Amniotic stem cell (primary cell): ENCODE measurements around the gene ZCCHC14.
"Not testable (repeated sequence)": the region's sequence is repeated elsewhere in the genome, so short reads cannot be mapped to it uniquely, and the experiment has no call there.

Experiments used
- DNase-seq: peaks from one replicate; lab custom pipeline; 2025; lab: John Stamatoyannopoulos, UW

The ZCCHC14 gene

GRCh38 chr16:87382023-87382785, 110.6 kb downstream of the ZCCHC14 start:
- DNase-seq, result no peak

- no peak for DNase-seq
These were observed 111.9 kb downstream of the ZCCHC14 start for GRCh38 chr16:87380881-87381280.

- DNase-seq, result no peak
These were observed 112.4 kb downstream of the ZCCHC14 start for GRCh38 chr16:87380403-87380802.

GRCh38 chr16:87379312-87379752, 113.5 kb downstream of the ZCCHC14 start:
- DNase-seq, result not testable (repeated sequence)

GRCh38 chr16:87376660-87377059, 116.2 kb downstream of the ZCCHC14 start:
- no peak for DNase-seq

- DNase-seq, result no peak
These were observed 117.2 kb downstream of the ZCCHC14 start for GRCh38 chr16:87375426-87376135.

GRCh38 chr16:87374313-87374712, 118.5 kb downstream of the ZCCHC14 start:
- DNase-seq, result no peak

GRCh38 chr16:87372305-87372704, 120.5 kb downstream of the ZCCHC14 start:
- no peak for DNase-seq

GRCh38 chr16:87371261-87371866, 121.5 kb downstream of the ZCCHC14 start:
- no peak for DNase-seq

GRCh38 chr16:87369796-87370719, 122.8 kb downstream of the ZCCHC14 start:
- DNase-seq, result no peak

- no peak for DNase-seq
These were observed 123.6 kb downstream of the ZCCHC14 start for GRCh38 chr16:87369117-87369765.

GRCh38 chr16:87368029-87368770, 124.6 kb downstream of the ZCCHC14 start:
- DNase-seq, result no peak

- DNase-seq, result no peak
These were observed 125.3 kb downstream of the ZCCHC14 start for GRCh38 chr16:87367529-87367928.

- no peak for DNase-seq
These were observed 125.9 kb downstream of the ZCCHC14 start for GRCh38 chr16:87366930-87367329.

GRCh38 chr16:87366288-87366687, 126.5 kb downstream of the ZCCHC14 start:
- no peak for DNase-seq

GRCh38 chr16:87365021-87365713, 127.7 kb downstream of the ZCCHC14 start:
- DNase-seq, result no peak

GRCh38 chr16:87363771-87364455, 128.9 kb downstream of the ZCCHC14 start:
- no peak for DNase-seq

GRCh38 chr16:87362828-87363559, 129.8 kb downstream of the ZCCHC14 start:
- not testable (repeated sequence) for DNase-seq
